GM12878 (cell line): ENCODE results near the gene NCLN. TPM values are rescaled to one million over a fixed set of nuclear protein-coding genes. Genes with fewer than 3 reads are reported as not detected.

Experiments
- ATAC-seq: fragments of 200-7000 bp; cut with Tn5 transposase; 3 replicates; pipeline ENCODE4 v1.9.1; 2020; ENCODE audit warnings: mild to moderate bottlenecking, moderate library complexity
- BruUV-seq: library from RNA; stranded (reverse); fragments of 400-500 nt; replicated peaks from 2 replicates; lab custom pipeline; 2021; lab: Mats Ljungman, UMichigan
- CTCF ChIA-PET: fragments of 300-600 bp; sonication (Branson Sonifier 250); formaldehyde crosslinking; extraction: SDS; loops from one replicate; lab custom pipeline; 2021; ENCODE audit warnings: inconsistent platforms; lab: Yijun Ruan, JAX
- POLR2A ChIA-PET: fragments of 350-600 bp; formaldehyde crosslinking; extraction: SDS; loops from one replicate; lab custom pipeline; 2021; ENCODE audit warnings: inconsistent platforms; lab: Charles Lee
- RAD21 ChIA-PET: fragments of 300-600 bp; sonication (Branson Sonifier 250); formaldehyde crosslinking; loops from one replicate; lab custom pipeline; 2023; ENCODE audit warnings: antibody characterized with exemption; ENCODE audit not compliant: unreplicated experiment; lab: Charles Lee
- SMC1A ChIA-PET: fragments of 300-600 bp; sonication (Branson Sonifier 250); formaldehyde crosslinking; loops from one replicate; lab custom pipeline; 2023; ENCODE audit not compliant: unreplicated experiment, uncharacterized antibody; lab: Charles Lee
- DNase-seq: peaks from one replicate; pipeline ENCODE4 v3.0.0-alpha.2; 2011; ENCODE audit warnings: low read depth, low spot score
- FAIRE-seq: peaks from 3 replicates; lab custom pipeline; 2011; peaks lifted over from hg19 to GRCh38; lab: Jason Lieb, UNC
- H2AFZ ChIP-seq: 2 replicates; pipeline ENCODE4 v1.6.0; 2011; ENCODE audit warnings: low read depth, low read length, control low read depth; ENCODE audit not compliant: control insufficient read depth
- H3K27ac ChIP-seq: 2 replicates; pipeline ENCODE4 v1.5.1; 2011; ENCODE audit warnings: control low read depth; ENCODE audit not compliant: control insufficient read depth, insufficient read depth
- H3K27me3 ChIP-seq, 2 experiments: replicated peaks in 1 of 2; 2 replicates each; pipeline versions ENCODE4 v1.6.0 to v1.6.1; 2011; ENCODE audit warnings: low read length in 1 of 2; ENCODE audit not compliant: control insufficient read depth in 2 of 2, insufficient read depth in 2 of 2
- H3K36me3 ChIP-seq, 2 experiments: 2 replicates each; pipeline ENCODE4 v1.5.1; 2011; ENCODE audit warnings: low read length in 1 of 2; ENCODE audit not compliant: control insufficient read depth in 2 of 2, insufficient read depth in 2 of 2
- H3K4me1 ChIP-seq: 2 replicates; pipeline ENCODE4 v1.6.1; 2011; ENCODE audit warnings: mild to moderate bottlenecking, low read length, moderate library complexity, mixed read lengths; ENCODE audit not compliant: control insufficient read depth, insufficient read depth
- H3K4me2 ChIP-seq: 2 replicates; pipeline ENCODE4 v1.6.0; 2011; ENCODE audit warnings: control low read depth; ENCODE audit not compliant: control insufficient read depth, insufficient read depth
- H3K4me3 ChIP-seq: fragments of 200-600 bp; sonication (generic); 2 replicates; pipeline ENCODE4 v1.5.1; 2016
- H3K79me2 ChIP-seq: 2 replicates; pipeline ENCODE4 v1.6.0; 2011; ENCODE audit warnings: low read length; ENCODE audit not compliant: control insufficient read depth, insufficient read depth
- H3K9ac ChIP-seq: 2 replicates; pipeline ENCODE4 v1.8.0; 2011; ENCODE audit warnings: low read length, control low read depth, mixed read lengths; ENCODE audit not compliant: control insufficient read depth, insufficient read depth
- H3K9me3 ChIP-seq: replicated peaks from 3 replicates; pipeline ENCODE4 v1.5.1; 2011; ENCODE audit warnings: mild to moderate bottlenecking, low read length; ENCODE audit not compliant: control insufficient read depth, insufficient read depth
- H4K20me1 ChIP-seq: 2 replicates; pipeline ENCODE4 v1.6.0; 2011; ENCODE audit not compliant: control insufficient read depth, insufficient read depth
- BCL3 ChIP-seq: IDR thresholded peaks from 2 replicates; pipeline ENCODE4 v1.6.1; 2011; ENCODE audit warnings: borderline replicate concordance, low read depth, mild to moderate bottlenecking, moderate library complexity, low read length; ENCODE audit not compliant: insufficient read depth, poor library complexity, severe bottlenecking
- CBFB ChIP-seq: IDR thresholded peaks from 2 replicates; pipeline ENCODE4 v1.6.1; 2016; ENCODE audit warnings: antibody characterized with exemption, low read depth
- CHD1 ChIP-seq: IDR thresholded peaks from 2 replicates; pipeline ENCODE4 v1.6.1; 2012; ENCODE audit warnings: low read depth, low read length, improper control_type of control experiment
- CHD2 ChIP-seq: IDR thresholded peaks from 2 replicates; pipeline ENCODE4 v1.6.1; 2011; ENCODE audit warnings: low read depth, low read length, improper control_type of control experiment, borderline replicate concordance
- CREM ChIP-seq: IDR thresholded peaks from 2 replicates; pipeline ENCODE4 v1.6.1; 2014; ENCODE audit warnings: antibody characterized with exemption, low read depth
- EGR1 ChIP-seq, 2 experiments: IDR thresholded peaks; 1 replicate in 1 of 2; 2 replicates in 1 of 2; pipeline ENCODE4 v1.6.1; 2011 to 2012; ENCODE audit warnings: low read depth in 2 of 2, low read length in 2 of 2, borderline replicate concordance in 1 of 2, mild to moderate bottlenecking in 1 of 2, moderate library complexity in 1 of 2
- HDGF ChIP-seq: fragments of 450-650 bp; IDR thresholded peaks from 2 replicates; pipeline ENCODE4 v1.6.1; 2016; ENCODE audit warnings: antibody characterized with exemption
- JUND ChIP-seq: IDR thresholded peaks from 2 replicates; pipeline ENCODE4 v1.6.1; 2012; ENCODE audit warnings: low read depth, mild to moderate bottlenecking, low read length, improper control_type of control experiment, moderate library complexity
- MYC ChIP-seq: IDR thresholded peaks from 2 replicates; pipeline ENCODE4 v1.6.1; 2011; ENCODE audit warnings: mild to moderate bottlenecking, low read length, moderate library complexity, inconsistent platforms; ENCODE audit not compliant: insufficient read depth, insufficient replicate concordance, insufficient read length, severe bottlenecking
- NR2C2 ChIP-seq: IDR thresholded peaks from 2 replicates; pipeline ENCODE4 v1.6.1; 2011; ENCODE audit warnings: borderline replicate concordance, low read depth; ENCODE audit not compliant: control insufficient read depth, insufficient read length
- SIN3A ChIP-seq: IDR thresholded peaks from 2 replicates; pipeline ENCODE4 v1.6.1; 2012; ENCODE audit warnings: low read depth, low read length, improper control_type of control experiment
- WGBS: methylation state at CpG from one replicate; pipeline ENCODE4 v1.1.6; 2016; ENCODE audit warnings: low lambda C conversion rate; ENCODE audit not compliant: insufficient replicate concordance, insufficient coverage; ENCODE audit errors: missing lambda C conversion rate; 5-methylcytosine and 5-hydroxymethylcytosine counted together
- in situ Hi-C: fragments of 300-500 bp; cut with MboI; formaldehyde crosslinking; loops from 9 replicates; pipeline ENCODE4 v1.14.3; 2018; ENCODE audit warnings: mixed read lengths
- intact Hi-C: fragments of 100-400 bp; cut with micrococcal nuclease; formaldehyde crosslinking; loops from one replicate; pipeline ENCODE4 v1.14.2; 2022; ENCODE audit not compliant: unreplicated experiment
- polyA plus RNA-seq, 11 experiments: library from polyadenylated mRNA; depleted of rRNA in 4 of 11; unstranded in 6 of 11; stranded (reverse) in 5 of 11; fragments of >200 nt; fragmentation: Nextera tagmentation in 4 of 11; fragmentation: Illumina TruSeq in 1 of 11; extraction: Ambion mirVana in 4 of 11; extraction: Trizol in 1 of 11; gene quantifications; 1 replicate in 1 of 11; 2 replicates in 10 of 11; pipeline versions ENCODE4 v1.2.1 to v1.2.3, GENCODE V29; 2011 to 2016; ENCODE audit warnings: inconsistent platforms in 2 of 11, missing spikeins in 2 of 11, low read depth in 1 of 11
- total RNA-seq, 4 experiments: library from RNA; depleted of rRNA in 3 of 4; stranded (reverse); fragments of >200 nt in 3 of 4; fragmentation: Illumina TruSeq in 1 of 4; extraction: Trizol in 1 of 4; gene quantifications; 2 replicates each; pipeline versions ENCODE4 v1.2.1 to v1.2.3, GENCODE V29; 2013 to 2021
- TF ChIP-seq, protein P1 (sequence below): IDR thresholded peaks from 2 replicates; pipeline ENCODE4 v1.6.1; 2012; ENCODE audit warnings: mild to moderate bottlenecking, low read depth, low read length
- TF ChIP-seq, protein P2 (sequence below): IDR thresholded peaks from 2 replicates; pipeline ENCODE4 v1.6.1; 2012; ENCODE audit warnings: improper control_type of control experiment, low read depth, low read length; ENCODE audit not compliant: insufficient replicate concordance

The NCLN gene
- total and polyA plus RNA-seq, 10 of the 15 experiments (the other 5 are each of a cell fraction or from before 2014, with no cell fraction given): 2.2 to 79.1 (median 36.0) TPM

- Histone ChIP-seq H3K9ac (peak overlapping the region; percentile 89), H3K27ac (peak overlapping the region; percentile 95), H3K4me1 (peaks cover 23% of the 10 kb centered on the region), H3K4me2 (peak overlapping the region; percentile 52), H4K20me1 (no peaks in the 10 kb centered on the region; the same call in 1 of the 2 replicates), H2AFZ (peak overlapping the region; percentile 58; the same call in 1 of the 2 replicates), H3K79me2 (peaks cover 51% of the 10 kb centered on the region), H3K9me3 (no peaks in the 10 kb centered on the region), H3K27me3 (no peaks in the 10 kb centered on the region), H3K36me3 (no peaks in the 10 kb centered on the region), H3K4me3 (peak overlapping the region; percentile 81)
- in situ Hi-C loops: no loop called here
- ChIA-PET POLR2A (interaction anchor here (0.6 kb wide), 1 partner anchor 9 kb away, joined by 4 read pairs; no protein-coding TSS in a partner anchor), RAD21 (no interaction called here), SMC1A (no interaction called here), CTCF (no interaction called here)
- FAIRE-seq (no peak), DNase-seq (no peak), ATAC-seq (peak; percentile 34)
- intact Hi-C loops: no loop called here
- BruUV-seq: no TSS peak
- WGBS: under 1% methylated on average over 31 of the region's 31 CpGs
- TF ChIP-seq MYC: peak; percentile 15
- 0 out of 2 replicates have a peak, but pooled peaks have one; percentile 21 for TF ChIP-seq CHD1
- no peak for TF ChIP-seq CREM
- TF ChIP-seq, protein P1, sequence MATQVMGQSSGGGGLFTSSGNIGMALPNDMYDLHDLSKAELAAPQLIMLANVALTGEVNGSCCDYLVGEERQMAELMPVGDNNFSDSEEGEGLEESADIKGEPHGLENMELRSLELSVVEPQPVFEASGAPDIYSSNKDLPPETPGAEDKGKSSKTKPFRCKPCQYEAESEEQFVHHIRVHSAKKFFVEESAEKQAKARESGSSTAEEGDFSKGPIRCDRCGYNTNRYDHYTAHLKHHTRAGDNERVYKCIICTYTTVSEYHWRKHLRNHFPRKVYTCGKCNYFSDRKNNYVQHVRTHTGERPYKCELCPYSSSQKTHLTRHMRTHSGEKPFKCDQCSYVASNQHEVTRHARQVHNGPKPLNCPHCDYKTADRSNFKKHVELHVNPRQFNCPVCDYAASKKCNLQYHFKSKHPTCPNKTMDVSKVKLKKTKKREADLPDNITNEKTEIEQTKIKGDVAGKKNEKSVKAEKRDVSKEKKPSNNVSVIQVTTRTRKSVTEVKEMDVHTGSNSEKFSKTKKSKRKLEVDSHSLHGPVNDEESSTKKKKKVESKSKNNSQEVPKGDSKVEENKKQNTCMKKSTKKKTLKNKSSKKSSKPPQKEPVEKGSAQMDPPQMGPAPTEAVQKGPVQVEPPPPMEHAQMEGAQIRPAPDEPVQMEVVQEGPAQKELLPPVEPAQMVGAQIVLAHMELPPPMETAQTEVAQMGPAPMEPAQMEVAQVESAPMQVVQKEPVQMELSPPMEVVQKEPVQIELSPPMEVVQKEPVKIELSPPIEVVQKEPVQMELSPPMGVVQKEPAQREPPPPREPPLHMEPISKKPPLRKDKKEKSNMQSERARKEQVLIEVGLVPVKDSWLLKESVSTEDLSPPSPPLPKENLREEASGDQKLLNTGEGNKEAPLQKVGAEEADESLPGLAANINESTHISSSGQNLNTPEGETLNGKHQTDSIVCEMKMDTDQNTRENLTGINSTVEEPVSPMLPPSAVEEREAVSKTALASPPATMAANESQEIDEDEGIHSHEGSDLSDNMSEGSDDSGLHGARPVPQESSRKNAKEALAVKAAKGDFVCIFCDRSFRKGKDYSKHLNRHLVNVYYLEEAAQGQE: peak; percentile 64; the same call in 1 of the 2 replicates
- peak; percentile 32; the same call in 1 of the 2 replicates for TF ChIP-seq CBFB
- TF ChIP-seq, protein P2, sequence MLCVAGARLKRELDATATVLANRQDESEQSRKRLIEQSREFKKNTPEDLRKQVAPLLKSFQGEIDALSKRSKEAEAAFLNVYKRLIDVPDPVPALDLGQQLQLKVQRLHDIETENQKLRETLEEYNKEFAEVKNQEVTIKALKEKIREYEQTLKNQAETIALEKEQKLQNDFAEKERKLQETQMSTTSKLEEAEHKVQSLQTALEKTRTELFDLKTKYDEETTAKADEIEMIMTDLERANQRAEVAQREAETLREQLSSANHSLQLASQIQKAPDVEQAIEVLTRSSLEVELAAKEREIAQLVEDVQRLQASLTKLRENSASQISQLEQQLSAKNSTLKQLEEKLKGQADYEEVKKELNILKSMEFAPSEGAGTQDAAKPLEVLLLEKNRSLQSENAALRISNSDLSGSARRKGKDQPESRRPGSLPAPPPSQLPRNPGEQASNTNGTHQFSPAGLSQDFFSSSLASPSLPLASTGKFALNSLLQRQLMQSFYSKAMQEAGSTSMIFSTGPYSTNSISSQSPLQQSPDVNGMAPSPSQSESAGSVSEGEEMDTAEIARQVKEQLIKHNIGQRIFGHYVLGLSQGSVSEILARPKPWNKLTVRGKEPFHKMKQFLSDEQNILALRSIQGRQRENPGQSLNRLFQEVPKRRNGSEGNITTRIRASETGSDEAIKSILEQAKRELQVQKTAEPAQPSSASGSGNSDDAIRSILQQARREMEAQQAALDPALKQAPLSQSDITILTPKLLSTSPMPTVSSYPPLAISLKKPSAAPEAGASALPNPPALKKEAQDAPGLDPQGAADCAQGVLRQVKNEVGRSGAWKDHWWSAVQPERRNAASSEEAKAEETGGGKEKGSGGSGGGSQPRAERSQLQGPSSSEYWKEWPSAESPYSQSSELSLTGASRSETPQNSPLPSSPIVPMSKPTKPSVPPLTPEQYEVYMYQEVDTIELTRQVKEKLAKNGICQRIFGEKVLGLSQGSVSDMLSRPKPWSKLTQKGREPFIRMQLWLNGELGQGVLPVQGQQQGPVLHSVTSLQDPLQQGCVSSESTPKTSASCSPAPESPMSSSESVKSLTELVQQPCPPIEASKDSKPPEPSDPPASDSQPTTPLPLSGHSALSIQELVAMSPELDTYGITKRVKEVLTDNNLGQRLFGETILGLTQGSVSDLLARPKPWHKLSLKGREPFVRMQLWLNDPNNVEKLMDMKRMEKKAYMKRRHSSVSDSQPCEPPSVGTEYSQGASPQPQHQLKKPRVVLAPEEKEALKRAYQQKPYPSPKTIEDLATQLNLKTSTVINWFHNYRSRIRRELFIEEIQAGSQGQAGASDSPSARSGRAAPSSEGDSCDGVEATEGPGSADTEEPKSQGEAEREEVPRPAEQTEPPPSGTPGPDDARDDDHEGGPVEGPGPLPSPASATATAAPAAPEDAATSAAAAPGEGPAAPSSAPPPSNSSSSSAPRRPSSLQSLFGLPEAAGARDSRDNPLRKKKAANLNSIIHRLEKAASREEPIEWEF: no peak
- peak in 1 of 2 experiments; percentile 61; a peak in 1 of 3 replicates for TF ChIP-seq EGR1 (IDR thresholded peaks at IDR 0.05; ENCODE audit: borderline replicate concordance in 1 of 2, low read depth in 2 of 2, low read length in 2 of 2)
- no peak for TF ChIP-seq HDGF
- TF ChIP-seq JUND: no peak
- TF ChIP-seq BCL3: no peak
- TF ChIP-seq SIN3A: no peak
- peak; percentile 1; the same call in 1 of the 2 replicates for TF ChIP-seq CHD2
- no peak for TF ChIP-seq NR2C2
Observed at GRCh38 chr19:3179739-3180293, 5.9 kb upstream of the NCLN start.
